NCI-H1417 treated with DMSO at 0.1 percent for 48 hours (cell line): ENCODE measurements around the gene KYAT1.

Experiments used
- DNase-seq: peaks from one replicate; lab custom pipeline; 2025; lab: John Stamatoyannopoulos, UW

KYAT1 gene

GRCh38 chr9:128881884-128882676 lies at the start of gene KYAT1, which contains the start of gene LRRC8A:
TSS of gene KYAT1 (minus strand) at chr9:128881950. CDS start at chr9:128845405, 36,545 bp downstream.
TSS of gene LRRC8A (plus strand) at chr9:128882133. CDS start at chr9:128907165, 25,032 bp downstream.
- DNase-seq = peak; percentile 89

GRCh38 chr9:128929560-128929959 lies 47.8 kb upstream of the KYAT1 start:
- no peak for DNase-seq

- DNase-seq = no peak
Observed at GRCh38 chr9:128928624-128929023, 46.9 kb upstream of the KYAT1 start.

- DNase-seq = no peak
Observed at GRCh38 chr9:128927731-128928411, 46.1 kb upstream of the KYAT1 start.

GRCh38 chr9:128923493-128923883 lies 41.7 kb upstream of the KYAT1 start:
- DNase-seq = no peak

- DNase-seq = no peak
Observed at GRCh38 chr9:128921881-128922763, 40.4 kb upstream of the KYAT1 start.

GRCh38 chr9:128920381-128921058 lies 38.8 kb upstream of the KYAT1 start, which contains the start of gene PHYHD1:
TSS of gene PHYHD1 (plus strand) at chr9:128920982. CDS start at chr9:128922324, 1,342 bp downstream.
- no peak for DNase-seq

- DNase-seq = no peak
Observed at GRCh38 chr9:128919402-128920089, 37.8 kb upstream of the KYAT1 start.

- DNase-seq = no peak
Observed at GRCh38 chr9:128918921-128919320, 37.2 kb upstream of the KYAT1 start.

- DNase-seq = no peak
Observed at GRCh38 chr9:128917151-128917849, 35.5 kb upstream of the KYAT1 start.

- no peak for DNase-seq
Observed at GRCh38 chr9:128916745-128917144, 35.0 kb upstream of the KYAT1 start.

GRCh38 chr9:128916204-128916603 lies 34.5 kb upstream of the KYAT1 start:
- DNase-seq = no peak

GRCh38 chr9:128913995-128914772 lies 32.4 kb upstream of the KYAT1 start:
- DNase-seq = no peak

GRCh38 chr9:128913048-128913900 lies 31.5 kb upstream of the KYAT1 start:
- DNase-seq = no peak

- no peak for DNase-seq
Observed at GRCh38 chr9:128912270-128912853, 30.6 kb upstream of the KYAT1 start.

- no peak for DNase-seq
Observed at GRCh38 chr9:128911529-128912035, 29.8 kb upstream of the KYAT1 start.

GRCh38 chr9:128910906-128911305 lies 29.2 kb upstream of the KYAT1 start:
- DNase-seq = no peak

- no peak for DNase-seq
Observed at GRCh38 chr9:128909859-128910258, 28.1 kb upstream of the KYAT1 start.
